Vagina (tissue), 2 donors: ENCODE data around the gene OR4F17.
"Not testable (repeated sequence)": the region's sequence is repeated elsewhere in the genome, so short reads cannot be mapped to it uniquely, and the experiment has no call there.

Experiments used
- POLR2A ChIP-seq, 2 donors: fragments of 450-650 bp; IDR thresholded peaks; one replicate each; pipeline ENCODE4 v1.6.1; 2017; ENCODE audit warnings: antibody characterized with exemption in 2 of 2, mild to moderate bottlenecking in 2 of 2, moderate library complexity in 2 of 2
- POLR2AphosphoS5 ChIP-seq, 2 donors: sonication (generic); formaldehyde crosslinking; IDR thresholded peaks; one replicate each; pipeline ENCODE4 v1.9.0; 2017; ENCODE audit warnings: antibody characterized with exemption in 2 of 2, mild to moderate bottlenecking in 2 of 2, low read depth in 1 of 2; ENCODE audit not compliant: insufficient read depth in 1 of 2
- TF ChIP-seq, protein P1 (sequence below), 3 experiments: fragments of 450-650 bp in 2 of 3; fragments of 200-600 bp in 1 of 3; sonication (generic) in 1 of 3; IDR thresholded peaks; one replicate each; pipeline ENCODE4 v1.5.1; 2017 to 2019; ENCODE audit warnings: antibody characterized with exemption in 3 of 3, mild to moderate bottlenecking in 2 of 3, moderate library complexity in 2 of 3

GRCh38 chr19:97647-98046 is 9.3 kb upstream of the OR4F17 start:
- TF ChIP-seq, protein P1, sequence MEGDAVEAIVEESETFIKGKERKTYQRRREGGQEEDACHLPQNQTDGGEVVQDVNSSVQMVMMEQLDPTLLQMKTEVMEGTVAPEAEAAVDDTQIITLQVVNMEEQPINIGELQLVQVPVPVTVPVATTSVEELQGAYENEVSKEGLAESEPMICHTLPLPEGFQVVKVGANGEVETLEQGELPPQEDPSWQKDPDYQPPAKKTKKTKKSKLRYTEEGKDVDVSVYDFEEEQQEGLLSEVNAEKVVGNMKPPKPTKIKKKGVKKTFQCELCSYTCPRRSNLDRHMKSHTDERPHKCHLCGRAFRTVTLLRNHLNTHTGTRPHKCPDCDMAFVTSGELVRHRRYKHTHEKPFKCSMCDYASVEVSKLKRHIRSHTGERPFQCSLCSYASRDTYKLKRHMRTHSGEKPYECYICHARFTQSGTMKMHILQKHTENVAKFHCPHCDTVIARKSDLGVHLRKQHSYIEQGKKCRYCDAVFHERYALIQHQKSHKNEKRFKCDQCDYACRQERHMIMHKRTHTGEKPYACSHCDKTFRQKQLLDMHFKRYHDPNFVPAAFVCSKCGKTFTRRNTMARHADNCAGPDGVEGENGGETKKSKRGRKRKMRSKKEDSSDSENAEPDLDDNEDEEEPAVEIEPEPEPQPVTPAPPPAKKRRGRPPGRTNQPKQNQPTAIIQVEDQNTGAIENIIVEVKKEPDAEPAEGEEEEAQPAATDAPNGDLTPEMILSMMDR (IDR thresholded peaks at IDR 0.05), result not testable (repeated sequence)
- not testable (repeated sequence) for TF ChIP-seq POLR2AphosphoS5 (IDR thresholded peaks at IDR 0.05; ENCODE audit: insufficient read depth in 1 of 2, low read depth in 1 of 2); POLR2A (IDR thresholded peaks at IDR 0.05)
